DOHH2 (cell line): ENCODE measurements around the gene CEP131.

ENCODE experiments used
- H3F3A ChIP-seq: fragments of 200-600 bp; sonication (generic), shearing (Covaris generic); 2 replicates; pipeline ENCODE4 v1.6.0; 2016; ENCODE audit warnings: antibody characterized with exemption, mild to moderate bottlenecking; ENCODE audit not compliant: control insufficient read depth, insufficient read depth
- H3K27ac ChIP-seq: fragments of 200-600 bp; sonication (generic); 2 replicates; pipeline ENCODE4 v1.5.1; 2014; ENCODE audit warnings: low read depth, mild to moderate bottlenecking, low read length, moderate library complexity
- H3K27me3 ChIP-seq: fragments of 200-600 bp; sonication (generic); 2 replicates; pipeline ENCODE4 v1.6.1; 2014; ENCODE audit warnings: mild to moderate bottlenecking, low read length, mixed read lengths; ENCODE audit not compliant: control insufficient read depth
- H3K36me3 ChIP-seq: fragments of 200-600 bp; sonication (generic); 2 replicates; pipeline ENCODE4 v1.6.1; 2014; ENCODE audit warnings: mild to moderate bottlenecking, low read length, moderate library complexity, mixed read lengths; ENCODE audit not compliant: control insufficient read depth
- H3K4me1 ChIP-seq: fragments of 200-600 bp; sonication (generic); 2 replicates; pipeline ENCODE4 v1.6.1; 2014; ENCODE audit warnings: mild to moderate bottlenecking, low read length, mixed read lengths; ENCODE audit not compliant: control insufficient read depth
- H3K4me2 ChIP-seq: fragments of 200-600 bp; sonication (generic); 2 replicates; pipeline ENCODE4 v1.6.0; 2014; ENCODE audit warnings: mild to moderate bottlenecking, low read length, moderate library complexity
- H3K4me3 ChIP-seq: fragments of 200-600 bp; sonication (generic); 2 replicates; pipeline ENCODE4 v1.5.1; 2014; ENCODE audit warnings: mild to moderate bottlenecking, low read length, mixed read lengths
- H3K79me2 ChIP-seq: fragments of 200-600 bp; sonication (generic); 2 replicates; pipeline ENCODE4 v1.6.1; 2014; ENCODE audit warnings: mild to moderate bottlenecking, low read length, mixed read lengths; ENCODE audit not compliant: control insufficient read depth
- H3K9me2 ChIP-seq: fragments of 200-600 bp; sonication (generic); replicated peaks from 2 replicates; pipeline ENCODE4 v1.6.1; 2014; ENCODE audit warnings: mild to moderate bottlenecking, low read length, mixed read lengths; ENCODE audit not compliant: control insufficient read depth
- H3K9me3 ChIP-seq: fragments of 200-600 bp; sonication (generic); 2 replicates; pipeline ENCODE4 v1.6.1; 2014; ENCODE audit warnings: antibody characterized with exemption, low read length, mixed read lengths; ENCODE audit not compliant: control insufficient read depth, insufficient read depth
- H4K20me1 ChIP-seq: fragments of 200-600 bp; sonication (generic); 2 replicates; pipeline ENCODE4 v1.6.0; 2014; ENCODE audit warnings: low read depth, mild to moderate bottlenecking, antibody characterized with exemption, low read length, moderate library complexity; ENCODE audit not compliant: control insufficient read depth, insufficient read depth
- CTCF ChIP-seq: fragments of 200-600 bp; sonication (generic); IDR thresholded peaks from one replicate; pipeline ENCODE4 v1.5.1; 2014; ENCODE audit warnings: antibody characterized with exemption, mild to moderate bottlenecking, low read depth, low read length; ENCODE audit not compliant: poor library complexity, severe bottlenecking
- EZH2phosphoT487 ChIP-seq: fragments of 200-600 bp; sonication (generic); IDR thresholded peaks from 2 replicates; pipeline ENCODE4 v1.6.1; 2017; ENCODE audit warnings: borderline replicate concordance, mild to moderate bottlenecking, antibody characterized with exemption, low read length, moderate library complexity, mixed read lengths

Gene CEP131

GRCh38 chr17:81242421-81243332 is 19.9 kb upstream of the CEP131 start:
- Histone ChIP-seq H3K4me1 (peaks cover 48% of the 10 kb centered on the region), H3K27ac (no peak overlapping the region)
- TF ChIP-seq CTCF (no peak), EZH2phosphoT487 (no peak)

GRCh38 chr17:81241648-81242420 is 19.1 kb upstream of the CEP131 start:
- H3K9me3 ChIP-seq = no peaks in the 10 kb centered on the region
- H4K20me1 ChIP-seq = peaks cover 11% of the 10 kb centered on the region; the same call in 1 of the 2 replicates
- H3K36me3 ChIP-seq = peaks cover 45% of the 10 kb centered on the region
- peak overlapping the region; percentile 99 for H3K4me2 ChIP-seq
- peaks cover 50% of the 10 kb centered on the region for H3K79me2 ChIP-seq
- TF ChIP-seq CTCF (peak; percentile 87), EZH2phosphoT487 (no peak)
- no peak overlapping the region for H3K27ac ChIP-seq
- H3F3A ChIP-seq = peaks cover 7% of the 10 kb centered on the region; the same call in 1 of the 2 replicates
- H3K27me3 ChIP-seq = no peaks in the 10 kb centered on the region
- H3K4me1 ChIP-seq = peaks cover 52% of the 10 kb centered on the region
- H3K4me3 ChIP-seq = peak overlapping the region; percentile 95; the same call in 1 of the 2 replicates
- no peaks in the 10 kb centered on the region for H3K9me2 ChIP-seq

More at GRCh38 chr17:81242421-81243332, 19.9 kb upstream of the CEP131 start:
- Histone ChIP-seq H4K20me1 (peaks cover 11% of the 10 kb centered on the region; the same call in 1 of the 2 replicates), H3K9me2 (no peaks in the 10 kb centered on the region), H3K36me3 (peaks cover 45% of the 10 kb centered on the region), H3K4me3 (no peak overlapping the region), H3K27me3 (no peaks in the 10 kb centered on the region), H3K79me2 (peaks cover 42% of the 10 kb centered on the region), H3K9me3 (no peaks in the 10 kb centered on the region), H3K4me2 (no peak overlapping the region; the same call in 1 of the 2 replicates), H3F3A (peaks cover 7% of the 10 kb centered on the region; the same call in 1 of the 2 replicates)

- Histone ChIP-seq H3K9me2 (no peaks in the 10 kb centered on the region), H3K4me3 (peak overlapping the region; percentile 95), H3K27me3 (no peaks in the 10 kb centered on the region), H3K4me1 (peaks cover 52% of the 10 kb centered on the region), H3K4me2 (peak overlapping the region; percentile 99), H3K79me2 (peaks cover 56% of the 10 kb centered on the region), H3K27ac (no peak overlapping the region), H3K9me3 (no peaks in the 10 kb centered on the region), H3K36me3 (peaks cover 45% of the 10 kb centered on the region), H4K20me1 (peaks cover 11% of the 10 kb centered on the region; the same call in 1 of the 2 replicates), H3F3A (peaks cover 7% of the 10 kb centered on the region; the same call in 1 of the 2 replicates)
- TF ChIP-seq CTCF (no peak), EZH2phosphoT487 (no peak)
These were observed 18.4 kb upstream of the CEP131 start for GRCh38 chr17:81241203-81241602.
